H7 (cell line): ENCODE data around the gene NPIPA5. TPM values are rescaled to one million over a fixed set of nuclear protein-coding genes. Genes with fewer than 3 reads are reported as not detected.
"Not testable (repeated sequence)": the region's sequence is repeated elsewhere in the genome, so short reads cannot be mapped to it uniquely, and the experiment has no call there.

Source experiments
- DNase-seq: peaks from one replicate; pipeline ENCODE4 v3.0.0; 2012
- H3K27me3 ChIP-seq: 2 replicates; pipeline ENCODE4 v1.6.0; 2011; ENCODE audit warnings: mild to moderate bottlenecking, low read length; ENCODE audit not compliant: control insufficient read depth, insufficient read depth
- H3K36me3 ChIP-seq: replicated peaks from 2 replicates; pipeline ENCODE4 v1.5.1; 2011; ENCODE audit warnings: low read length; ENCODE audit not compliant: control insufficient read depth, insufficient read depth
- H3K4me3 ChIP-seq: 2 replicates; pipeline ENCODE4 v1.5.1; 2011; ENCODE audit warnings: low read depth, mild to moderate bottlenecking, control low read depth, low read length, moderate library complexity; ENCODE audit not compliant: insufficient read depth
- total RNA-seq: library from RNA; depleted of rRNA; stranded (reverse); fragments of >200 nt; shearing (Covaris generic); gene quantifications from 2 replicates; pipeline ENCODE4 v1.2.3, GENCODE V29; 2014; rRNA removed

NPIPA5 gene
- total RNA-seq, 1 experiment from 2014 or later: 2.3 TPM

- not testable (repeated sequence) for H3K4me3 ChIP-seq, H3K36me3 ChIP-seq, DNase-seq, H3K27me3 ChIP-seq
Observed at GRCh38 chr16:15351251-15351650, 26.8 kb downstream of the NPIPA5 start.

GRCh38 chr16:15348721-15349120, 29.4 kb downstream of the NPIPA5 start:
- not testable (repeated sequence) for H3K36me3 ChIP-seq, DNase-seq, H3K4me3 ChIP-seq, H3K27me3 ChIP-seq

DNA sequence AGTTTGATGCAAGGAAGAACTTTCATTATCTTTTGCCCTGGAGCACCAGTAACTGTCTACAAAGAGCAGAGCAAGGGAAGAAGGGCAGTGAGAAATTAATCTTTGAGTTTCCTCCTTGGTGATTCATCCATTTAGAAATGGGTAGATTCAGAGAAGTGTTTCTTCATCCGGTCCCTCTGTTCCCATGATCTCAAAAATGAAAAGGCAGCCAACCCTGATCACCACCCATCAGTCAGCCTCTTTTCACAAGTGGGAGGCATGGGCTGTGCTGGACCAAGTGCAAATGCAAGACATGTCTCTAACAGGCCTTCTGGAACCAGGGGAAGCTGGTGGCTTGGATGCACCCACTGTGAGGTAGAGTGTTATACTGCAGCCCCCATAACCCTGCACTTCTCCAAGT, 35.8 kb downstream of the NPIPA5 start:
- DNase-seq, H3K36me3 ChIP-seq, H3K27me3 ChIP-seq, H3K4me3 ChIP-seq: not testable (repeated sequence)

DNA sequence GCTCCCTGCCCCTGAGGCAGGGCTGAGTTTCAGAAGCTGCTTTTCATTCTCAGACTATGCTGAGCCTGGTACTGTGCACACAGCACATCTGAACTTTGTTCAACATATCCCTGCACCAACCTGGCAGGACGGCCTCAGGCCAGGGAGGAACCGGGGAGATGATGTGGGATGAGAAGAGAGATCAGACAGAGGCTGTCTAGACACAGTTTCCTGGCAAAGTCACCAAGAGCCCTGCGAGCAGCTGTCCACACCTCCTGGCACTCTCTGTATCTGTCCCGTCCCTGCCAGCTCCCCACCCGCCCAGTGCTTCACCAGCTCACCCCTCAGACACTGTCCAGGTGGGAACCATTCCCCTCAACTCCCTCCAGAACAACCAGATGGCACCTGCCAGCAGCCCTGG, 39.1 kb downstream of the NPIPA5 start:
- not testable (repeated sequence) for DNase-seq, H3K4me3 ChIP-seq, H3K36me3 ChIP-seq, H3K27me3 ChIP-seq

- not testable (repeated sequence) for H3K36me3 ChIP-seq, DNase-seq
Observed at GRCh38 chr16:15337974-15338605, 40.0 kb downstream of the NPIPA5 start.

GRCh38 chr16:15335609-15336008, 42.5 kb downstream of the NPIPA5 start:
- not testable (repeated sequence) for H3K27me3 ChIP-seq, H3K36me3 ChIP-seq, H3K4me3 ChIP-seq

More at GRCh38 chr16:15337974-15338605, 40.0 kb downstream of the NPIPA5 start:
- H3K27me3 ChIP-seq, H3K4me3 ChIP-seq: not testable (repeated sequence)

DNA sequence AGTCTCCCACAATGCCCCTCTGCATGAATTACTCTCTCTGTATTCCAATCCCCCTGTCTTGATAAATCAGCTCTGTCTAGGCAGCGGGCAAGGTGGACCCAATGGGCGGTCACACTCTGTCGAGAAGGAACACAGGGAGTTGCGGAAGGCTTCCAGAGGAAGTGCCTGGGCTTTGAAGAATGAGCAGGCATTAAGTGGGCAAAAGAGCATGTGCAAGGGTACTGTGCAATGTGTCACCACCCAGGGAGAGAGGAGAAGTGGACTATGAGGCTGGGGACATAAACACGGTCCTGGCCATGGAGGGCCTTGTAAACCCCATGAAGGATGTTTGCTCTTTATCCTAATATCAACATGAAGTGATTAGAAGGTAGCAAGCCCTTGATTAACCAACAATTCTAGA, 44.1 kb downstream of the NPIPA5 start:
- not testable (repeated sequence) for DNase-seq, H3K36me3 ChIP-seq, H3K27me3 ChIP-seq, H3K4me3 ChIP-seq

More at GRCh38 chr16:15335609-15336008, 42.5 kb downstream of the NPIPA5 start:
- not testable (repeated sequence) for DNase-seq

GRCh38 chr16:15330978-15331377, 47.1 kb downstream of the NPIPA5 start:
- not testable (repeated sequence) for H3K4me3 ChIP-seq, H3K36me3 ChIP-seq, DNase-seq, H3K27me3 ChIP-seq

GRCh38 chr16:15324954-15325353, 53.1 kb downstream of the NPIPA5 start:
- H3K27me3 ChIP-seq, H3K4me3 ChIP-seq, DNase-seq: not testable (repeated sequence)

DNA sequence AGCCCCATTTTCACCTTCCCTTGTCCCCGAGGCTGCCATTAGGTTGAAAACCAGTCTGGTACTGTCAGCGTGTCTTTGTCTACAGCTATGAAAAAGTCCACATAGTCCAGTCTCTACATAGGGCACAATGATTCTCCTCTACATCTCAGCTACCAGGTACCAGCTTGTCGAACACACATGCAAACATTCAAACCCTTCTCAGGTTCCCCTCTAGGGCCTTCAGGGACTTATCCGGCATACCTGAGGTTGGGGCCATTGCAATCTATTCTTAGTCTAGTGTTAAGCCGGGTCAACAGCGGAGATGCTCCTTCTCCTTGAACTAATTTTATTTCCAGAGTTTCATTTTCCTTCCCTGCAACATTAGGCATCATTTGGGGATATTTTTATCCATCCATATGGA, 54.7 kb downstream of the NPIPA5 start:
- not testable (repeated sequence) for H3K4me3 ChIP-seq, H3K36me3 ChIP-seq, H3K27me3 ChIP-seq, DNase-seq

More at GRCh38 chr16:15324954-15325353, 53.1 kb downstream of the NPIPA5 start:
- not testable (repeated sequence) for H3K36me3 ChIP-seq

DNA sequence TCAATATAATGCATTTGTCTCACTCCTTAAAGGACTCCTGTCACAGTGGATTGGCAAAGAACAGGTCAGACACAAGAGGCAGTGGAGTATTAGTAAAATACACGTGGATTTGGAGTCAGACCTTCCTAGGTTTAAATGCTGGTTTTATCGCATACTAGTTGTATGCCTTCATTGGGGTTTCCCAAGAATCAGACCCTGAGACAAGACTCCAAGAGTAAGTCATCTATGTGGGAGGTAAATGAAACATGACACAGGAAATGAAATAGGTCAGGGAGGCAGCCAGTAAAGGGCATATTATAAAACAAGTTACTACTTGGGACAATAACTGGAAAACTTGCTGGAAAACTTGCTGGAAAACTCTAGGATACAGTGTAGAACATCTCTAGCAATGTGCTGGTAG, 56.9 kb downstream of the NPIPA5 start:
- H3K4me3 ChIP-seq, H3K36me3 ChIP-seq, H3K27me3 ChIP-seq, DNase-seq: not testable (repeated sequence)

DNA sequence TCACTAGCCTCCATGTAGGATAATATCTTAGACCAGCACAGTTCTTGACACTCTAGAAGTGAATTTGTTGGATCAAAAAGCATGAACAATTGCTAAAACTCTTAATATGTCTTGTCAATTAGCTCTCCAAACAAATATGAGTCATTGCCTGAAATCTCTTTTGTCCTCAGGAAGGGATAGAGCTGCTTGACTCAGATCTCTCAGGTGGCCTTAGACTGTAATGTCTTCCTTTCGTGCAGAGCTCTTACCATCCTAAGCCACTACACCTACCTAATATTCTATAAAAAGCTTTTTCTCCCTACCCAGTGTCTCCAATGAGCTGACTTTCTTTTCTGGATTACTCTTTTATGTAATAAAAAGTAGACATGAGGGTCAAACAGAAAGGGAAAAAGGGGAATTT, 63.5 kb downstream of the NPIPA5 start:
- not testable (repeated sequence) for H3K27me3 ChIP-seq, H3K36me3 ChIP-seq, H3K4me3 ChIP-seq, DNase-seq

Other genes starting within 250 kb of the NPIPA5 start
- gene MPV17L, start 17.5 kb upstream of the NPIPA5 start, total RNA-seq: 1.5 and 1.7 TPM in 2 replicates
- 7.8 and 13.3 TPM in 2 replicates for gene BMERB1, start 56.3 kb upstream of the NPIPA5 start, total RNA-seq